H54 (cell line): ENCODE results near the gene NEDD1.
A peak's percentile ranks its signal among the peaks of the same experiment; 100 is the strongest.

Experiments used
- DNase-seq: peaks from one replicate; pipeline ENCODE4 v3.0.0; 2011; ENCODE audit warnings: low spot score, mixed read lengths; ENCODE audit not compliant: insufficient read length
- FAIRE-seq: peaks from 3 replicates; lab custom pipeline; 2011; peaks lifted over from hg19 to GRCh38; lab: Jason Lieb, UNC
- POLR2A ChIP-seq: IDR thresholded peaks from 2 replicates; pipeline ENCODE4 v1.6.1; 2011; ENCODE audit warnings: low read depth, mild to moderate bottlenecking, low read length

Gene NEDD1, protein sequence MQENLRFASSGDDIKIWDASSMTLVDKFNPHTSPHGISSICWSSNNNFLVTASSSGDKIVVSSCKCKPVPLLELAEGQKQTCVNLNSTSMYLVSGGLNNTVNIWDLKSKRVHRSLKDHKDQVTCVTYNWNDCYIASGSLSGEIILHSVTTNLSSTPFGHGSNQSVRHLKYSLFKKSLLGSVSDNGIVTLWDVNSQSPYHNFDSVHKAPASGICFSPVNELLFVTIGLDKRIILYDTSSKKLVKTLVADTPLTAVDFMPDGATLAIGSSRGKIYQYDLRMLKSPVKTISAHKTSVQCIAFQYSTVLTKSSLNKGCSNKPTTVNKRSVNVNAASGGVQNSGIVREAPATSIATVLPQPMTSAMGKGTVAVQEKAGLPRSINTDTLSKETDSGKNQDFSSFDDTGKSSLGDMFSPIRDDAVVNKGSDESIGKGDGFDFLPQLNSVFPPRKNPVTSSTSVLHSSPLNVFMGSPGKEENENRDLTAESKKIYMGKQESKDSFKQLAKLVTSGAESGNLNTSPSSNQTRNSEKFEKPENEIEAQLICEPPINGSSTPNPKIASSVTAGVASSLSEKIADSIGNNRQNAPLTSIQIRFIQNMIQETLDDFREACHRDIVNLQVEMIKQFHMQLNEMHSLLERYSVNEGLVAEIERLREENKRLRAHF

DNA sequence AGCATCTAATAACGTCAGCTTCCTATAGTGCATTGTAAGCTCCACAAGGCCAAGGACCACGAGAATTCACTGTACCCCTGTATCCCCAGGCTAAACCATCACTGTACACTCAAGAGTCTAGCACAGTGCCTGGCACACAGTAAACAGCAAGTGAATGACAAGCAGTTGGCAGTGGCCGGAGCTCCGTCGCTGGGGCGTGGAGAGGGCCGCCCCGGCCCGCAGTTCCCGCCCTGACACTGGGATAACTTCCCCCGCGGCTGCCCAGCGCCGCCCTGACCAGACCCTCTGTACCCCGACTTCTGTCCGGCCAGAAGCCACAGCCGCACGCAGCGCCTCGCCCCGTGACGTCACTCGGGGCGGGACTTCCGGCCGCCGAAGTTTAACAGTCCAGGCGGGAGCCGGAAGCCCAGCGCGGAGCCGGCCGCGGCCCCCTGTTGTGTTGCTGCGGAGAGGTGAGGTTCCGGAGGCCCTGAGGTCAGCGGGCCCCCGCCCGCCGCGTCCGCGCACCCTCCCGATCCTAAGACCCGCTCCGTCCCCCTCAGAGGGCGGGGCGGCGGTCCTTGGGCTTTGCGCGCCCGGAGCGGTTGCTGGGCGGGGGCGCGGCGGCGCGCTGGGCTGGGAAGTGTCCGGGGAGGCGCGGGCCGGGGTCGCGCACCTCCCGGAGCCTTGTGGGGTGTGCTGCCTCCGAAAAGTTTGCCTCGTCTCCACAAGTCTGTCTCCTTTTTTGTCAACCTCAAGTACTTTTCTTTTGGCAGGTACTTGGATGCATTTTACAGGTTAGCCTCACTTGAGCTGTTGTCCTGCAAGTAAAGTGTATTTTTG, at the start of gene NEDD1:
NEDD1 (plus strand) TSS at position 409 of the 822 bp plus-strand sequence. CDS start 2,503 bp downstream, outside the sequence.
- TF ChIP-seq POLR2A = peak; percentile 65
- FAIRE-seq = no peak

DNA sequence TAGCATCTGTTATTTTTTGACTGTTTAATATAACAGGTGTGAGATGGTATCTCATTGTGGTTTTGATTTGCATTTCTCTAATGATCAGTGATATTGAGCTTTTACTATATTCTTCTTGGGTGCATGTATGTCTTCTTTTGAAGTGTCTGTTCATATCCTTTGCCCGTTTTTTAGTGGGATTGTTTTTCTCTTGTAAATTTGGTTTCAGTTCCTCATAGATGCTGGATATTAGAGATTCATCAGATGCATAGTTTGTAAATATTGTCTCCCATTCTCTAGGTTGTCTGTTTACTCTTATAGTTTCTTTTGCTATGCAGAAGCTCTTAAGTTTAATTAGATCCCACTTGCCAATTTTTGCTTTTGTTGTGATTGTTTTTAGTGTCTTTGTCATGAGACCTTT, 48.9 kb upstream of the NEDD1 start:
- TF ChIP-seq POLR2A = no peak
- DNase-seq (no peak), FAIRE-seq (no peak)

More for the DNA sequence above, at the start of gene NEDD1:
- DNase-seq = peak; percentile 80

GRCh38 chr12:96861656-96862055, 45.4 kb upstream of the NEDD1 start:
- DNase-seq = no peak
- FAIRE-seq = no peak
- no peak for TF ChIP-seq POLR2A

DNA sequence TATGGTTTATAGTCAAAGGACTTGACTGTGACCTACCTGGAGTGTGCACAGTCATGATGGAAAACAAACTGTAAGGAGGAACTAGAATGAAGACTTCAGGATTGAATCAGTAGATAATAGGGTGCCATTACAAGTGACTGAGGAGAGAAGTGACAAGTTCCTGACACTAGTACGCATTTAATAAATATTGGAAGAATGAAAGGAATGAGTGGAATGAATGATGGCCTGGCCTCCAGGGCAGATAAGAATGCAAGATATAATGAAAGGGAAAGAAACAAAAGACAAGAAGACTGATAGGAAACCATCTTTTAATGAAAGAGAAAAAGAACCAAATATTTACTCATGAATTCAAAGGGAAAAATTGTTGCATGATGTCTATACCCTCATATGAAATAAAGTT, 44.7 kb upstream of the NEDD1 start:
- DNase-seq = no peak
- no peak for FAIRE-seq
- no peak for TF ChIP-seq POLR2A

DNA sequence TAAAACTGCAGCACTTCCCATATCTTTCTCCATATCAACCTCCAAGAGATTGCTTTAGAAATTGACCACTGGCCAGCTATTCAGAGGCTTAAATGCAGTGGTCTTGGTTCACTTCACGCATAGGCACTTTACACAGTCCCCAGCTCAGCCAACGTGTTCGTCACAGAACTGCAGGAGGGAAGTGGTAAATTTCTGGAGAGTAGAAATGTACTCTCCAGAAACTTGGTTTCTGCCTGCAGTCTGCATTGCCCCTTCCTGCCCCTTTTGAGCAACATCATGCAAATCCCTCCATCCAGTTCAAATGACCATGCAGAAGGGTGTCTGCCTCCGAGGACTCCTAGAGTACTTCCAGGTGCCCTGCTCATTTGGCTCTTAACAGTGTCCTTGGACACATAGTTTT, 42.7 kb upstream of the NEDD1 start:
- no peak for DNase-seq
- TF ChIP-seq POLR2A = no peak
- no peak for FAIRE-seq

DNA sequence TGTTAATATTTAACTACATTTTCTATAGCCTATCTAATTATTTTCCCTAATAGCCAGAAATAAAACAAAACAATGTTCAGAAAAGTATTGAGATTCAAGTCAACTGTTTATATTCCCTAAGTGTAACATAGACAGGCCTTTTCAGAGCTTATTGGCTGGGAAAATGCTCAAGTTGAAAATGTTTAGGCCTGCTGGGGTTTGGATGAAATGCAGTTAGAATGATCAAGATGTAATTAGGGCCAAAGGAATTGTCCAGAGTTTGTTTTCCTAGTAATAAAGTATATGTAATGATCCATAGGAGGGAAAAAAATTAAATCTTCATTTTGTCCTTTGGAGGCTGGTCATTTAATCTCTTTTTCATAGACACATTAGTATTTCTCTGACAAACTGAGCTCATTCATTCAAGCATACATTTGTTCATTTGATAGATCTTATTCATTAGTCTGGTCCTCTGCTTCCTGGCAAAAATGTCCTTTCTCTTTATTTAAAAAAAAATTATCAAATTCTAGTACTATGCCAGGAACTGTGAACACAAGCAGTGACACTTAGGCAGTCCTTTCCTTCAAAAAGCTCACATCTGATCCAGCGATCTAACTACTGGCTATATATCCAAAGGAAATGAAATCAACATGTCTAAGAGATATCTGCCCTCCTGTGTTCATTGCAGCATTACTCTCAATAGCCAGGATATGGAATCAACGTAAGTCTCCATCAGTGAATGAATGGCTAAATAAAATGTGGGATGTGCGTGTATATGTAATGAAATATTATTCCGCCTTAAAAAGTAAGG, 40.1 kb upstream of the NEDD1 start:
- DNase-seq (no peak), FAIRE-seq (no peak)
- TF ChIP-seq POLR2A = no peak

GRCh38 chr12:96870946-96871345, 36.1 kb upstream of the NEDD1 start:
- FAIRE-seq (no peak), DNase-seq (no peak)
- TF ChIP-seq POLR2A = no peak

DNA sequence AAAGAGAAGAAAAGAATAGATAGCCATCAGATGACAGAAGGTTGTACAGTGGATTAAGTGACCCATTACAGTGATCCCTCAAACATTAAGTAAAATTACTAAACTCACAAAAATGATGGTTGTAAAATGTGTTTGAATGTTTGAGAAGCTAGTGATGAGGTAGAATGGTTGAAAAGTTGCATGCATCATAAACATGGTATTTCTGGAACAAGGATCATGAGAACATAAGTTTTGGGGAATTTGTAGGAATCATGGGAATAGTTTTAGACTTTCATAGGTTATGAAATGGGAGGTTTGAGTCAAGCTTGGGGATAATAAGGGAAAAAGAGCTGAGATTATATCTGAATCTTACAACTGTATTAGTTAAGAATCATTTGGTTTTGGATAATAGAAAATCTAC, 34.1 kb upstream of the NEDD1 start:
- no peak for FAIRE-seq
- no peak for DNase-seq
- no peak for TF ChIP-seq POLR2A

DNA sequence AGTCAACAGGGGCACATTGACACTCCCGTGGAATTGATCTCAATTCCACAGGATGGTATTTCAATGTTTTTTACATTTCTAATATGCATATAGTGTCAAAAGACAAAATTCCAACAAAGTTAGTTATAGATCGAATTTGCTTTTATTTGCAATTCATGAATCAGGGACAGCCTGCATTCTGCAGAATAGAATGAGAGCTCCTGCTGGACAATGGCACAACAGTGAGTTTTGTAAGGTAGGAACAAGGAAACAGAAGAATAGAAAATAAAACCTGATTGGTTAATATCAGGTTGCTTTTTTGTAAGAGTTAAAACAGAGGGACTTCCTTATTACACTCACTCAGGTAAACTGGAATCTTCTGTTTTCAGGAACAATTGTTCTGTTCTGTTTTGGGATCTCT, 32.8 kb upstream of the NEDD1 start:
- FAIRE-seq = no peak
- no peak for DNase-seq
- no peak for TF ChIP-seq POLR2A

GRCh38 chr12:96876966-96877365, 30.1 kb upstream of the NEDD1 start:
- FAIRE-seq (no peak), DNase-seq (peak; percentile 12)
- TF ChIP-seq POLR2A = no peak

GRCh38 chr12:96878704-96879103, 28.4 kb upstream of the NEDD1 start:
- FAIRE-seq = no peak
- no peak for DNase-seq
- TF ChIP-seq POLR2A = no peak

DNA sequence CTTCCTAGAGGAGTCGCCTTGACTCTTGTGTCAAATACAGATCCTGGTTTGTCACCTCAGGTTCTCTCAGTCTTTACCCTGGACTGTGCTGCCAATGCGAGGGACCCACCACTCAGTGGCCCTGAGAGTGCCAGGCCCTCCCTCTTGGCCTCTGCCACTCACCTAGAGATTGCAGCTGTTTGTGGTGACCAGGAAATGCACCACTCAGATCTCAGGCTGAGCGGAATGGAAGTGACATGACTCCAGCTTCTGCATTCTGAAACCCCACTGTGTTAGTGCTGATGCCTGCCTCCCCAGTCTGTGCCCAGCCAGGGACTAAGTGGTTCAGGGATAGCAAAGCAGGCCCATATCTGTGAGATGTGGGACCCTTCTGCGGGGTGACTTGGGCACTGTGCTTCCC, 27.8 kb upstream of the NEDD1 start:
- FAIRE-seq (no peak), DNase-seq (no peak)
- TF ChIP-seq POLR2A = no peak

DNA sequence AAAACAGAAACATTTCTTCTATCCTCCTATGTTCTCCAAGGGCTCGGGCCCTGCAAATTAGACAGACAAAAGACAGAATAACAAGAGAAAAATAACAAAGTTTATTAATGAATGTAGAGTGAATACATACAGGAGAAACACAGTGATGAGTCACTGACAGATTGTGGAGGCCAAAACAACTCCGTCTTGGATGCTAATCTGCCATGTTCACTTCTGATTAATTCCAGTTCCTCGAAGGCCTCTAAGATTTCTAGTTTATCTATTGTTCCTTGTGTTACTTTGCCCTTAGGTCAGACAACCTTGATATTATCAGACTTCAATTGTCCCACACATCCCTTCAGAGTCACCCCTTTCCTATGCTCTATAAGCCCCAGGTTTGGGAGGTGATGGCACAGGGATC, 26.8 kb upstream of the NEDD1 start:
- no peak for FAIRE-seq
- DNase-seq = no peak
- no peak for TF ChIP-seq POLR2A
